Transverse colon (tissue), 3 donors: ENCODE results near the gene TOR1A.

ENCODE experiments used
- EP300 ChIP-seq: sonication (generic); formaldehyde crosslinking; IDR thresholded peaks from one replicate; pipeline ENCODE4 v1.6.1; 2017; ENCODE audit warnings: antibody characterized with exemption, low read depth
- TF ChIP-seq, protein P1 (sequence below), 5 experiments: fragments of 200-600 bp in 3 of 5; fragments of 450-650 bp in 2 of 5; sonication (generic) in 3 of 5; IDR thresholded peaks; 1 replicate in 2 of 5; 2 replicates in 3 of 5; pipeline ENCODE4 v1.5.1; 2016 to 2017; ENCODE audit warnings: antibody characterized with exemption in 5 of 5, inconsistent platforms in 3 of 5, mild to moderate bottlenecking in 2 of 5, moderate library complexity in 1 of 5

DNA sequence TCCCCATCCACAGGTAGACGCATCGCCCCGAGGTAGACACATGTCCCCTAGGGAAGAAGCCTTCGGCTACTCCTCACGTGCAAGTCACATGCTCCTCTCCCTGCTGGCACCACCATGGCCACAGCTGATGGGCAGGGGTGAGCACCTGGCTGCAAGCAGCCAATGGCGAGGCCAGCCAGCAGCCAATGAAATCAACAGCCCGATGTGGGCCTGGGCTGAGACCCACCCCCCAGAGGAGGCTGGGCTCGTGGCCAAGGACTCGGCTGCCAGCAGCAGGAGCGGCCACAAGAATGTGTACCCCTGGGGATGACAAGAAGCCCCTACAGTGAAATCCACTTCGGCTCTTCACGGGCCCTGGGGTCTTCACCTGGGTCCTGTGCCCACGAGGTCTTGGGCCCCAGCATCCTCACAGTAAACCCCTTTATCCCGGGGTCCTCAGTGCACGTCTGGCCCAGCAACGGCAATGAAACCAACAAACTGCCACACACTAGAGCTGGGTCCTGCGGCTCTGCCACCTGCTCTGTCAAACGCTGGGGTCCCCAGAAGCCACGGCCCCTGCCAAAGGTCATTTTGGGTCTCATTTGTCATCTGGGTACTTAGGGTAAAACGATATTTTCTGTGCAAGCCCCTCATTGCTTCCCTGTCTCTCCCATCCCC, 49.0 kb downstream of the TOR1A start:
- TF ChIP-seq, protein P1, sequence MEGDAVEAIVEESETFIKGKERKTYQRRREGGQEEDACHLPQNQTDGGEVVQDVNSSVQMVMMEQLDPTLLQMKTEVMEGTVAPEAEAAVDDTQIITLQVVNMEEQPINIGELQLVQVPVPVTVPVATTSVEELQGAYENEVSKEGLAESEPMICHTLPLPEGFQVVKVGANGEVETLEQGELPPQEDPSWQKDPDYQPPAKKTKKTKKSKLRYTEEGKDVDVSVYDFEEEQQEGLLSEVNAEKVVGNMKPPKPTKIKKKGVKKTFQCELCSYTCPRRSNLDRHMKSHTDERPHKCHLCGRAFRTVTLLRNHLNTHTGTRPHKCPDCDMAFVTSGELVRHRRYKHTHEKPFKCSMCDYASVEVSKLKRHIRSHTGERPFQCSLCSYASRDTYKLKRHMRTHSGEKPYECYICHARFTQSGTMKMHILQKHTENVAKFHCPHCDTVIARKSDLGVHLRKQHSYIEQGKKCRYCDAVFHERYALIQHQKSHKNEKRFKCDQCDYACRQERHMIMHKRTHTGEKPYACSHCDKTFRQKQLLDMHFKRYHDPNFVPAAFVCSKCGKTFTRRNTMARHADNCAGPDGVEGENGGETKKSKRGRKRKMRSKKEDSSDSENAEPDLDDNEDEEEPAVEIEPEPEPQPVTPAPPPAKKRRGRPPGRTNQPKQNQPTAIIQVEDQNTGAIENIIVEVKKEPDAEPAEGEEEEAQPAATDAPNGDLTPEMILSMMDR (IDR thresholded peaks at IDR 0.05) = no peak
- TF ChIP-seq EP300 = no peak
